Measurements from ENCODE around the gene DPP7. TPM values are rescaled to one million over a fixed set of nuclear protein-coding genes. Genes with fewer than 3 reads are reported as not detected.
"Not testable (repeated sequence)": the region's sequence is repeated elsewhere in the genome, so short reads cannot be mapped to it uniquely, and the experiment has no call there.

Gene DPP7
- total RNA-seq, 1 donor from 2014 or later: 150 TPM

DNA sequence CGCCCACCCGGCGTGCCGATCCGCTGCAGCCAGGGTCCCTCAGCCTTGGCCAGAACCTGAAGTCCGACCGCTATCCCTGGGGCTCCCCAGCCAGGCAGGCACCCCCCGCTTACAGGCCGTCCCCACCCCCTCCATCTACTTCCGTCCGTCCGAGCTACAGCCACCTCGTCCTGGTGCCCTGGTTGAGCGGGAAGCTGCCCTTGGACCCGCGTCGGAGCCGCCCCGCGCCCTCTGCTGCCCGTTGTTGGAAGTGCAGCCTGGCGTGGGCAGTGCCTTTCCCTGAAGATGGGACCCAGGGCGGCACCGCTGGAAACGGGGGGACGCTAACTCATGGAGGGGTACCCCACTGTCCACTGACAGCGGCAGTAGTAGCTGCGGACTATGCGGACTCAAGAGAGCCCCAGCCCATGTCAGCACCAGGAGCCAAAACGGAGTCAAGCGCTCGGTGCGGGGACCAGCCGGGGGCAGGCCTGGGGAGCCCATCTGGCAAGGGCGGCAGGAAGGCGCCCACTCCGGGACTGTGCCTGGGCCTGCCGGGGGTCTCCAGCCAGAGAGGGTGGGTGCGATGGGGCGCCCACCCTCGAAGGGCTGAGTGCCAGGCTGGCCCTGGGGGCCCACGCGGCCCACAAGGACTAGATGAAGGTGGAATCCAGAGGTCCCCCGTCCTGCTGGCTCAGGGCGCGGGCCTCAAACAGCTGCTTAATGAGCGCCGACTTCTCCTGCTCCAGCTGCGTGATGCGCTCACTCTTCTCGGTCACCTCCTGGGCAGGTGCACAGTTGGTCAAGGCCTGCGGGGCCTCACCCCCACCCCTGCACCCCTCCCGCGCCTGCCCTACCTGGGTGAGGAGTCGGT lies 50.3 kb downstream of the DPP7 start:
- peak; percentile 86 for DNase-seq (ENCODE audit: low spot score)
- intact Hi-C loops (cut with DNase I): loop anchor here (10.0 kb wide), 1 partner anchor 279 kb away; no protein-coding TSS in a partner anchor

DNA sequence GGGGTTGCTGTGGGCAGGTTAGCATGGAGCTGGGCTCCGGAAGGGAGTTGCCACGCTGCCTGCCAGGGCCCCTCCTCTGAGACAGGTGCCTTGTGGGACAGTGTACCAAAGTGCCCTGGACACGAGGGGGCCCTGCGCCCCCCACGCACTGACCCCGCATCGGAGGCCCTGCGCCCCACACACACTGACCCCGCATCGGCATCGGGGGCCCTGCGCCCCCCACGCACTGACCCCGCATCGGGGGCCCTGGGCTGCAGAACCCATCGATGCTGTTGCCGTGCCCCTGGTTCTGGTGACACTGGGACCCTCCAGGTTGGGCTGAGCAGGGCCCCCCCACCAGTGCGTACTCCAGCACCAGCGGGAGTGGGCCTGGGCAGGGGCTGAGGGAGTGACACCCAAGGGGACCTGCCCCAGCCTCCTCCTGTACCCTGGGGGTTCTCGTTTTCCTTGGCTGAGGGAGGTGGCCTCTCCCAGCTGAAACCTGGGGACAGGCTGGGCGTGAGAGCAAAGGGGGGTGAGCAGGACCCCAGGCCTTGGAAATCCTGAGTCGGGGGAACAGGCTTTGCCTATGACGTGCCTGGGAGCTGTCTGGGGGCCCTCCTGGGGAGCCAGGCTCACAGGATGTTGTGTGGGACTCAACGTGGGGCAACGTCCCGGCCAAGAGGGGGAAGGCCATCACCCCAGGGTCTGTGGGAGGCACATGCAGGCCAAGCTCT lies 51.1 kb downstream of the DPP7 start:
- no peak for DNase-seq (ENCODE audit: low spot score)
- intact Hi-C loops (cut with DNase I): loop anchor here (10.0 kb wide), 1 partner anchor 279 kb away; no protein-coding TSS in a partner anchor

DNA sequence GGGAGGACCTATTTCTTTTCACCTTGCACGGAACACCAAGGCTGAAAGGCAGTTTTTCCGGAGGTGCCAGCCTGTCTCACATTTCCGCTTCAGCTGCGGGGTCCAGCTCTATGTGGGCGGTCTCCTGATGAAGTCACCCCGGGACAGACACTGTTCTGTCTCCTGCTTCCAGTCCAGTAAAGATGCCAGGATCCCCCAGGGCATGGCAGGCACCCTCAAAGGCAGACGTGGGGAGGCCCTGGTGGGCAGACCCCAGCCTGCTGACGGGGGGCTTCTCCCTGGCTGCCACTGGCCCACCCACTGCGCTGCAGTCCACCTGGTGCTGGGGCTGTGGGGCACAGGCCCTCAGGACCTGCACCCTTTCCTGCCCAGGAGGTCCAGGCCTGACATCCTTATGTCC lies 51.7 kb downstream of the DPP7 start:
- intact Hi-C loops (cut with DNase I): loop anchor here (10.0 kb wide), 1 partner anchor 278 kb away; no protein-coding TSS in a partner anchor
- not testable (repeated sequence) for DNase-seq (ENCODE audit: low spot score)

DNA sequence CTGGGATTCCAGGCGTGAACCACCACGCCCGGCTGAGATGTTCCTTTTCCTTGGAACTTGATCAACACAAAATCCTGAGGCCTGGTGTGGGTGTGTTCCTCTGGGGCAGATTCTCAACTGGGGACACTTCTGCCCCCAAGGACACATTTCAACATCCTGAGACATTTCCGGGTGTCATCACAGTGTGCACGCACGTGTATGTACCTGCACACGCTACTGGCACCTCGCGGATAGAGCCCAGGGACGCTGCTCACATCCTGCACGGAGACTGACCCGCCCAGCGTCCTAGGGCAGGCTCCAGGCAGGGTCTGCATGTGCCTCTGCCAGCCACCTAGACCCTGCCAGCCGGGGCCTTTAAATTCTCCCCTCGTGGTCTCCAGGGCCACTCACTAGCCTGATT lies 52.1 kb downstream of the DPP7 start:
- DNase-seq (ENCODE audit: low spot score): no peak
- intact Hi-C loops (cut with DNase I): loop anchor here (10.0 kb wide), 1 partner anchor 278 kb away; no protein-coding TSS in a partner anchor

Other genes with a start within 250 kb of the DPP7 start
- 293 TPM for gene EDF1, start 248.4 kb downstream of the DPP7 start, total RNA-seq
- gene TRAF2, start 228.2 kb downstream of the DPP7 start, total RNA-seq: 10.2 TPM
- 162 TPM for gene FBXW5, start 170.0 kb downstream of the DPP7 start, total RNA-seq
- gene C8G, start 169.5 kb downstream of the DPP7 start, total RNA-seq: 3.4 TPM
- 20.7 TPM for gene LCN12, start 162.5 kb downstream of the DPP7 start, total RNA-seq
- gene PTGDS, start 137.2 kb downstream of the DPP7 start, total RNA-seq: 1,323 TPM
- gene LCNL1, start 131.7 kb downstream of the DPP7 start, total RNA-seq: 5.9 TPM
- gene PAXX, start 122.3 kb downstream of the DPP7 start, total RNA-seq: 26.0 TPM
- gene CLIC3, start 118.2 kb downstream of the DPP7 start, total RNA-seq: 12.9 TPM
- gene ABCA2, start 86.5 kb downstream of the DPP7 start, total RNA-seq: 41.5 TPM
- gene FUT7, start 82.6 kb downstream of the DPP7 start, total RNA-seq: 0.22 TPM
- 96.4 TPM for gene NPDC1, start 68.6 kb downstream of the DPP7 start, total RNA-seq
- gene ENTPD2, start 60.7 kb downstream of the DPP7 start, total RNA-seq: 0.92 TPM
- 0.11 TPM for gene SAPCD2, start 44.2 kb downstream of the DPP7 start, total RNA-seq
- gene UAP1L1, start 37.2 kb downstream of the DPP7 start, total RNA-seq: 6.5 TPM
- 27.2 TPM for gene MAN1B1, start 27.7 kb downstream of the DPP7 start, total RNA-seq
- gene GRIN1, start 24.4 kb upstream of the DPP7 start, total RNA-seq: not detected
- not detected for gene LRRC26, start 55.3 kb upstream of the DPP7 start, total RNA-seq
- not detected for gene TMEM210, start 57.3 kb upstream of the DPP7 start, total RNA-seq
- gene ANAPC2, start 73.8 kb upstream of the DPP7 start, total RNA-seq: 32.5 TPM
- 59.5 TPM for gene SSNA1, start 73.9 kb upstream of the DPP7 start, total RNA-seq
- 13.5 TPM for gene TPRN, start 86.0 kb upstream of the DPP7 start, total RNA-seq
- gene TMEM203, start 90.9 kb upstream of the DPP7 start, total RNA-seq: 40.6 TPM
- 8.0 TPM for gene NDOR1, start 91.0 kb upstream of the DPP7 start, total RNA-seq
- 22.2 TPM for gene RNF208, start 107.5 kb upstream of the DPP7 start, total RNA-seq
- not detected for gene CYSRT1, start 110.4 kb upstream of the DPP7 start, total RNA-seq
- gene RNF224, start 112.8 kb upstream of the DPP7 start, total RNA-seq: not detected
- not detected for gene SLC34A3, start 116.2 kb upstream of the DPP7 start, total RNA-seq
- gene TUBB4B, start 126.6 kb upstream of the DPP7 start, total RNA-seq: 304 TPM
- not detected for gene STPG3, start 136.6 kb upstream of the DPP7 start, total RNA-seq
- gene NELFB, start 140.6 kb upstream of the DPP7 start, total RNA-seq: 37.2 TPM
- gene TOR4A, start 163.0 kb upstream of the DPP7 start, total RNA-seq: 13.9 TPM
- gene NRARP, start 187.5 kb upstream of the DPP7 start, total RNA-seq: 11.7 TPM

All from cardiac septum (tissue), 1 donor.